Stimulated activated CD4-positive, alpha-beta T cell treated with anti-CD3 and anti-CD28 coated beads, Interleukin-12 subunit alpha, Interleukin-12 subunit beta, amount 100 ng/mL, for 48 hours (primary cell): Measurements from ENCODE around the gene TSPY4.
"Not testable (repeated sequence)": the region's sequence is repeated elsewhere in the genome, so short reads cannot be mapped to it uniquely, and the experiment has no call there.

Experiments
- DNase-seq, 3 donors: peaks; one replicate each; pipeline ENCODE4 v3.0.0-alpha.2; 2020; ENCODE audit warnings: low read depth in 2 of 3, low spot score in 1 of 3

TSPY4 gene, protein sequence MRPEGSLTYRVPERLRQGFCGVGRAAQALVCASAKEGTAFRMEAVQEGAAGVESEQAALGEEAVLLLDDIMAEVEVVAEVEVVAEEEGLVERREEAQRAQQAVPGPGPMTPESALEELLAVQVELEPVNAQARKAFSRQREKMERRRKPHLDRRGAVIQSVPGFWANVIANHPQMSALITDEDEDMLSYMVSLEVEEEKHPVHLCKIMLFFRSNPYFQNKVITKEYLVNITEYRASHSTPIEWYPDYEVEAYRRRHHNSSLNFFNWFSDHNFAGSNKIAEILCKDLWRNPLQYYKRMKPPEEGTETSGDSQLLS

DNA sequence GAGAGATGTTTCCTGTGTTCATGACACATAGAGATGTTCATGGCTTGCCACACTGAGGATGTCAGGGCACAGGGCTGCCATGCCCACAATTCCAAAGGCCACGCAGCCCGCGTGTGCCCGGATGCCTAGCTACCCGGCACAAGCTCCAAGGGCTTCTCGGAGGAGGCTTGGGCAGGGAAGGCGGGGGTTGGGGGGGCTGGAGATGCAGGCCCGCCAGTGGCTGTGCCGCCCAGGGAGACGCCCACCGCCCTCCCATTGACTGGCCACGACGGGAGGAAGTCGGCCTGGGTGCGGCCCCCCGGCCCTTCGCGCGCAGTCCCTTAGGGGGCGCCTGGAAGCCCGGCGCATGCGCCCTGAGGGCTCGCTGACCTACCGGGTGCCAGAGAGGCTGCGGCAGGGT, at the start of gene TSPY4:
TSS of gene TSPY4 (plus strand) at position 301 of the 400 bp plus-strand sequence. CDS start at position 347, 46 bp downstream.
- not testable (repeated sequence) for DNase-seq

DNA sequence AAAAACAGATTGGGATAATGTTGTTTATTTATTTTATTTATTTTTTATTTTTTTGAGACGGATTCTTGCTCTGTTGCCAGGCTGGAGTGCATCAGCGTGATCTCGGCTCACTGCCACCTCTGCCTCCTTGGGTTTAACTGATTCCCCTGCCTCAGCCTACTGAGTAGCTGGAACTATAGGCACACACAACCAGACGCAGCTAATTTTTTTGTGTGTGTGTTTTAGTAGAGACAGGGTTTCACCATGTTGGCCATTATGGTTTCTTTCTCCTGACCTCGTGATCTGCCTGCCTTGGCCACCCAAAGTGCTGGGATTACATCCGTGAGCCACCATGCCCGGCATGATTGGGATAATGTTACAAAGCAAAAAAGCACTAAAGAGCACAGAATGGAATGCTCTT, 16.3 kb upstream of the TSPY4 start:
- DNase-seq: no peak

GRCh38 chrY:9357497-9357896, 20.2 kb downstream of the TSPY4 start, which contains the start of gene TSPY8:
TSPY8 (plus strand) TSS chrY:9357797; CDS start chrY:9357843, 46 bp downstream.
- not testable (repeated sequence) for DNase-seq
